GM19328 (cell line): ENCODE data around the gene SRRM1.
"Not testable (repeated sequence)": the region's sequence is repeated elsewhere in the genome, so short reads cannot be mapped to it uniquely, and the experiment has no call there.

Source experiments
- ATAC-seq: cut with Tn5 transposase; IDR thresholded peaks from one replicate; pipeline ENCODE4 v1.9.1; 2021; ENCODE audit warnings: mild to moderate bottlenecking, moderate library complexity; ENCODE audit not compliant: unreplicated experiment

Gene SRRM1

GRCh38 chr1:24693827-24694379 lies 50.8 kb downstream of the SRRM1 start:
- no peak for ATAC-seq

GRCh38 chr1:24694380-24694843 lies 51.3 kb downstream of the SRRM1 start:
- no peak for ATAC-seq

GRCh38 chr1:24695202-24695974 lies 52.3 kb downstream of the SRRM1 start:
- no peak for ATAC-seq

GRCh38 chr1:24696041-24696755 lies 53.1 kb downstream of the SRRM1 start:
- ATAC-seq: no peak

GRCh38 chr1:24696756-24697330 lies 53.7 kb downstream of the SRRM1 start:
- ATAC-seq: no peak

GRCh38 chr1:24697453-24698001 lies 54.4 kb downstream of the SRRM1 start:
- not testable (repeated sequence) for ATAC-seq

GRCh38 chr1:24698326-24698725 lies 55.2 kb downstream of the SRRM1 start:
- ATAC-seq: not testable (repeated sequence)

GRCh38 chr1:24699628-24700027 lies 56.5 kb downstream of the SRRM1 start:
- ATAC-seq: no peak

- ATAC-seq: no peak
Observed at GRCh38 chr1:24702511-24703293, 59.6 kb downstream of the SRRM1 start.

GRCh38 chr1:24704411-24705259 lies 61.5 kb downstream of the SRRM1 start:
- ATAC-seq: no peak

- no peak for ATAC-seq
Observed at GRCh38 chr1:24705260-24706073, 62.4 kb downstream of the SRRM1 start.

- not testable (repeated sequence) for ATAC-seq
Observed at GRCh38 chr1:24706074-24706389, 62.9 kb downstream of the SRRM1 start.

GRCh38 chr1:24707687-24708086 lies 64.6 kb downstream of the SRRM1 start:
- ATAC-seq: no peak

- ATAC-seq: no peak
Observed at GRCh38 chr1:24708938-24709337, 65.8 kb downstream of the SRRM1 start.

- no peak for ATAC-seq
Observed at GRCh38 chr1:24709791-24710441, 66.8 kb downstream of the SRRM1 start.

GRCh38 chr1:24711329-24711728 lies 68.2 kb downstream of the SRRM1 start:
- ATAC-seq: no peak

- no peak for ATAC-seq
Observed at GRCh38 chr1:24713176-24713575, 70.1 kb downstream of the SRRM1 start.

- no peak for ATAC-seq
Observed at GRCh38 chr1:24713736-24714135, 70.6 kb downstream of the SRRM1 start.
